ENCODE measurements around the gene CFAP20DC. TPM values are rescaled to one million over a fixed set of nuclear protein-coding genes. Genes with fewer than 3 reads are reported as not detected.

Gene CFAP20DC
- total and polyA plus RNA-seq, 9 donors = 1.2 to 2.5 (median 1.9) TPM

- no peak for DNase-seq
- Histone ChIP-seq H3K27ac (ENCODE audit: low read length) (no peak overlapping the region), H3K27me3 (ENCODE audit: control insufficient read depth, insufficient read depth, low read length) (no peaks in the 10 kb centered on the region), H3K4me3 (ENCODE audit: low read length) (no peak overlapping the region), H3K4me1 (ENCODE audit: control insufficient read depth, insufficient read depth, low read length) (no peaks in the 10 kb centered on the region), H3K9me3 (replicated peaks; ENCODE audit: control insufficient read depth, low read depth, low read length) (no peaks in the 10 kb centered on the region), H3K36me3 (ENCODE audit: control insufficient read depth, insufficient read depth, low read length) (no peaks in the 10 kb centered on the region)
- WGBS (ENCODE audit: insufficient coverage) = no CpG with 5 or more reads among the region's 4 CpGs
These were observed 51.2 kb downstream of the CFAP20DC start for GRCh38 chr3:58998476-58999117.

DNA sequence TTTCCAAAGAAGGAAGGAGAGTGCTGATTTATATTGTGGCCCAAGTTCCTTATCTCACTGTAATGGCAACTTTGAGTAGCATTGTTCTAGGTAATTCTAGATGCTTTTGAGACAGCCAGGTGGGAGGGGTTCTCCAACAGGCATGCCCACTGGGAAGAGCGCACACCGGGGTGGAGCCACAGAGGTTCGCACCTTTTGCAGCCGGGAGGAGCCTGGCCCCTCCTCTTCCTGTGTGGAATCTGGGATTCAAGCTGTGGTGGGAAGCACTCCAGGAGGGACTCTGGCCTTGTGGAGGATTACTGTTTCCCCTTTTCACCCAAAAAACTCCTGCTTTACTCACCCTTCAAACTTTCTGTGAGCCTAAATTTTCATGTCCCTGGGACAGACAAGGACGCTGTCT lies 53.1 kb downstream of the CFAP20DC start:
- no peak overlapping the region for H3K4me3 ChIP-seq (ENCODE audit: low read length)
- no peak overlapping the region for H3K27ac ChIP-seq (ENCODE audit: low read length)
- H3K4me1 ChIP-seq (ENCODE audit: control insufficient read depth, insufficient read depth, low read length) = no peaks in the 10 kb centered on the region
- H3K27me3 ChIP-seq (ENCODE audit: control insufficient read depth, insufficient read depth, low read length) = no peaks in the 10 kb centered on the region
- H3K9me3 ChIP-seq (replicated peaks; ENCODE audit: control insufficient read depth, low read depth, low read length) = no peaks in the 10 kb centered on the region
- H3K36me3 ChIP-seq (ENCODE audit: control insufficient read depth, insufficient read depth, low read length) = no peaks in the 10 kb centered on the region
- DNase-seq = no peak
- WGBS (ENCODE audit: insufficient coverage) = no CpG with 5 or more reads among the region's 5 CpGs

- Histone ChIP-seq H3K9me3 (replicated peaks; ENCODE audit: control insufficient read depth, low read depth, low read length) (no peaks in the 10 kb centered on the region), H3K27ac (ENCODE audit: low read length) (no peak overlapping the region), H3K27me3 (ENCODE audit: control insufficient read depth, insufficient read depth, low read length) (no peaks in the 10 kb centered on the region), H3K4me3 (ENCODE audit: low read length) (no peak overlapping the region), H3K36me3 (ENCODE audit: control insufficient read depth, insufficient read depth, low read length) (no peaks in the 10 kb centered on the region), H3K4me1 (ENCODE audit: control insufficient read depth, insufficient read depth, low read length) (no peaks in the 10 kb centered on the region)
- DNase-seq = peak; percentile 79
- WGBS (ENCODE audit: insufficient coverage) = no CpG with 5 or more reads among the region's 6 CpGs
These were observed 55.0 kb downstream of the CFAP20DC start for GRCh38 chr3:58994746-58995330.

GRCh38 chr3:58993547-58993946 lies 56.3 kb downstream of the CFAP20DC start:
- Histone ChIP-seq H3K9me3 (replicated peaks; ENCODE audit: control insufficient read depth, low read depth, low read length) (no peaks in the 10 kb centered on the region), H3K4me1 (ENCODE audit: control insufficient read depth, insufficient read depth, low read length) (no peaks in the 10 kb centered on the region), H3K27ac (ENCODE audit: low read length) (no peak overlapping the region), H3K36me3 (ENCODE audit: control insufficient read depth, insufficient read depth, low read length) (no peaks in the 10 kb centered on the region), H3K27me3 (ENCODE audit: control insufficient read depth, insufficient read depth, low read length) (no peaks in the 10 kb centered on the region), H3K4me3 (ENCODE audit: low read length) (no peak overlapping the region)
- WGBS (ENCODE audit: insufficient coverage) = no CpG with 5 or more reads among the region's 2 CpGs
- no peak for DNase-seq

- H3K36me3 ChIP-seq (ENCODE audit: control insufficient read depth, insufficient read depth, low read length) = no peaks in the 10 kb centered on the region
- H3K4me3 ChIP-seq (ENCODE audit: low read length) = no peak overlapping the region
- no peak overlapping the region for H3K27ac ChIP-seq (ENCODE audit: low read length)
- H3K4me1 ChIP-seq (ENCODE audit: control insufficient read depth, insufficient read depth, low read length) = no peaks in the 10 kb centered on the region
- 93% methylated on average over 2 of the region's 5 CpGs for WGBS (ENCODE audit: insufficient coverage)
- H3K9me3 ChIP-seq (replicated peaks; ENCODE audit: control insufficient read depth, low read depth, low read length) = no peaks in the 10 kb centered on the region
- no peaks in the 10 kb centered on the region for H3K27me3 ChIP-seq (ENCODE audit: control insufficient read depth, insufficient read depth, low read length)
- no peak for DNase-seq
These were observed 58.2 kb downstream of the CFAP20DC start for GRCh38 chr3:58991623-58992022.

DNA sequence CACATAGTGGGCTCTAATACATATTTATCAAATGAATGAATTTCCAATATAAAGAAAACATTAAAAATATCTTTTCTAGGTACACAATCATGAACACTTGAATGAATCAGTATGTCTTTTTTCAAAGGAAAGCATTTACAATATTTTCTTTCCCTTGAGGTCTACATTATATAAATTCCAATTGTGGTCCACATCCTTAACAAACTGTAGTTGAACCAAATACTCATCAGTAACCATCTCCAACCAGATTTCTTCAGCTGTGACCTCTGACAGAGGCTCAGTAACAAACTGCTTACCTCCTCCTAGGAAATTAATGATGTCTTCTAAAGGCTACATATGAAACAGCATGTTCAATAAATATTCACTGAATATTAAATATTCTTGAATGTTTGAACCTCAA lies 58.8 kb downstream of the CFAP20DC start:
- Histone ChIP-seq H3K27me3 (ENCODE audit: control insufficient read depth, insufficient read depth, low read length) (no peaks in the 10 kb centered on the region), H3K36me3 (ENCODE audit: control insufficient read depth, insufficient read depth, low read length) (no peaks in the 10 kb centered on the region), H3K4me3 (ENCODE audit: low read length) (no peak overlapping the region), H3K9me3 (replicated peaks; ENCODE audit: control insufficient read depth, low read depth, low read length) (no peaks in the 10 kb centered on the region), H3K4me1 (ENCODE audit: control insufficient read depth, insufficient read depth, low read length) (no peaks in the 10 kb centered on the region), H3K27ac (ENCODE audit: low read length) (no peak overlapping the region)
- no peak for DNase-seq

GRCh38 chr3:58989955-58990354 lies 59.9 kb downstream of the CFAP20DC start:
- no peaks in the 10 kb centered on the region for H3K4me1 ChIP-seq (ENCODE audit: control insufficient read depth, insufficient read depth, low read length)
- DNase-seq = no peak
- H3K9me3 ChIP-seq (replicated peaks; ENCODE audit: control insufficient read depth, low read depth, low read length) = no peaks in the 10 kb centered on the region
- H3K4me3 ChIP-seq (ENCODE audit: low read length) = no peak overlapping the region
- H3K36me3 ChIP-seq (ENCODE audit: control insufficient read depth, insufficient read depth, low read length) = no peaks in the 10 kb centered on the region
- no peak overlapping the region for H3K27ac ChIP-seq (ENCODE audit: low read length)
- H3K27me3 ChIP-seq (ENCODE audit: control insufficient read depth, insufficient read depth, low read length) = no peaks in the 10 kb centered on the region

- H3K27ac ChIP-seq (ENCODE audit: low read length) = no peak overlapping the region
- no peaks in the 10 kb centered on the region for H3K4me1 ChIP-seq (ENCODE audit: control insufficient read depth, insufficient read depth, low read length)
- H3K9me3 ChIP-seq (replicated peaks; ENCODE audit: control insufficient read depth, low read depth, low read length) = no peaks in the 10 kb centered on the region
- H3K36me3 ChIP-seq (ENCODE audit: control insufficient read depth, insufficient read depth, low read length) = no peaks in the 10 kb centered on the region
- no peaks in the 10 kb centered on the region for H3K27me3 ChIP-seq (ENCODE audit: control insufficient read depth, insufficient read depth, low read length)
- DNase-seq = peak; percentile 22
- H3K4me3 ChIP-seq (ENCODE audit: low read length) = no peak overlapping the region
These were observed 60.7 kb downstream of the CFAP20DC start for GRCh38 chr3:58989163-58989562.

GRCh38 chr3:58988041-58988440 lies 61.8 kb downstream of the CFAP20DC start:
- H3K4me1 ChIP-seq (ENCODE audit: control insufficient read depth, insufficient read depth, low read length) = no peaks in the 10 kb centered on the region
- H3K36me3 ChIP-seq (ENCODE audit: control insufficient read depth, insufficient read depth, low read length) = no peaks in the 10 kb centered on the region
- 100% methylated on average over 1 of the region's 3 CpGs for WGBS (ENCODE audit: insufficient coverage)
- H3K4me3 ChIP-seq (ENCODE audit: low read length) = no peak overlapping the region
- no peaks in the 10 kb centered on the region for H3K9me3 ChIP-seq (replicated peaks; ENCODE audit: control insufficient read depth, low read depth, low read length)
- no peak for DNase-seq
- H3K27me3 ChIP-seq (ENCODE audit: control insufficient read depth, insufficient read depth, low read length) = no peaks in the 10 kb centered on the region
- no peak overlapping the region for H3K27ac ChIP-seq (ENCODE audit: low read length)

GRCh38 chr3:58986654-58987053 lies 63.2 kb downstream of the CFAP20DC start:
- no peaks in the 10 kb centered on the region for H3K4me1 ChIP-seq (ENCODE audit: control insufficient read depth, insufficient read depth, low read length)
- WGBS (ENCODE audit: insufficient coverage) = 93% methylated on average over 2 of the region's 4 CpGs
- no peaks in the 10 kb centered on the region for H3K27me3 ChIP-seq (ENCODE audit: control insufficient read depth, insufficient read depth, low read length)
- H3K36me3 ChIP-seq (ENCODE audit: control insufficient read depth, insufficient read depth, low read length) = no peaks in the 10 kb centered on the region
- H3K9me3 ChIP-seq (replicated peaks; ENCODE audit: control insufficient read depth, low read depth, low read length) = no peaks in the 10 kb centered on the region
- H3K4me3 ChIP-seq (ENCODE audit: low read length) = no peak overlapping the region
- no peak overlapping the region for H3K27ac ChIP-seq (ENCODE audit: low read length)
- no peak for DNase-seq

- WGBS (ENCODE audit: insufficient coverage) = no CpG with 5 or more reads among the region's 4 CpGs
These were observed 70.0 kb downstream of the CFAP20DC start for GRCh38 chr3:58979840-58980239.

More at GRCh38 chr3:58979840-58980239, 70.0 kb downstream of the CFAP20DC start:
- no peaks in the 10 kb centered on the region for H3K4me1 ChIP-seq (ENCODE audit: control insufficient read depth, insufficient read depth, low read length)
- no peak for DNase-seq
- H3K36me3 ChIP-seq (ENCODE audit: control insufficient read depth, insufficient read depth, low read length) = no peaks in the 10 kb centered on the region
- H3K27me3 ChIP-seq (ENCODE audit: control insufficient read depth, insufficient read depth, low read length) = no peaks in the 10 kb centered on the region
- no peak overlapping the region for H3K4me3 ChIP-seq (ENCODE audit: low read length)
- H3K27ac ChIP-seq (ENCODE audit: low read length) = no peak overlapping the region
- no peaks in the 10 kb centered on the region for H3K9me3 ChIP-seq (replicated peaks; ENCODE audit: control insufficient read depth, low read depth, low read length)

All from muscle of leg (tissue), 11 donors.